ENCODE results near the gene HBM. TPM values are rescaled to one million over a fixed set of nuclear protein-coding genes. Genes with fewer than 3 reads are reported as not detected.

The HBM gene
- polyA plus RNA-seq, 1 of the 3 experiments (the other 2 are of a cell fraction), result not detected

- CTCF ChIA-PET, result interaction anchor here (1.3 to 7.5 kb wide), 6 partner anchors 9 to 179 kb away, joined by 5 to 120 read pairs (median 41); partner anchors contain the start of genes POLR3K and SNRNP25
- POLR2A ChIA-PET, result interaction anchor here (0.6 kb wide), 2 partner anchors 66 to 130 kb away, joined by 3 read pairs; partner anchors contain the start of gene POLR3K
- no peak overlapping the region for H3K4me2 ChIP-seq
- 97% methylated on average over 3 of the region's 7 CpGs for WGBS (ENCODE audit: low lambda C conversion rate)
- H4K20me1 ChIP-seq (ENCODE audit: insufficient read depth), result peaks cover 12% of the 10 kb centered on the region
- H3K4me3 ChIP-seq (ENCODE audit: low read depth in 2 of 2, low read length in 1 of 2), result no peak overlapping the region
- H3K9ac ChIP-seq, result no peak overlapping the region
- peaks cover 4% of the 10 kb centered on the region; the same call in 1 of the 2 replicates for H3K27me3 ChIP-seq (ENCODE audit: insufficient read depth)
- peaks cover 4% of the 10 kb centered on the region for H3F3A ChIP-seq (replicated peaks; ENCODE audit: insufficient read depth)
- H2AFZ ChIP-seq (ENCODE audit: low read depth), result no peak overlapping the region
- no peaks in the 10 kb centered on the region for H3K9me3 ChIP-seq
- peaks cover 3 to 11% of the 10 kb centered on the region in 2 experiments for H3K36me3 ChIP-seq (replicated peaks in 1 of 2; ENCODE audit: control insufficient read depth in 1 of 2, insufficient read depth in 2 of 2, low read length in 1 of 2)
- H3K4me1 ChIP-seq (ENCODE audit: control insufficient read depth in 1 of 2, insufficient read depth in 2 of 2, low read depth in 1 of 2, low read length in 1 of 2), result peaks cover 0 to 8% of the 10 kb centered on the region in 2 experiments; a peak in 1 of 4 replicates
- DNase-seq, result no peak
- H3K9me2 ChIP-seq, result no peaks in the 10 kb centered on the region
- H3K79me2 ChIP-seq (ENCODE audit: insufficient read depth), result no peaks in the 10 kb centered on the region
- H3K27ac ChIP-seq (ENCODE audit: low read depth in 2 of 2, low read length in 1 of 2), result no peak overlapping the region
- TF ChIP-seq REST (IDR thresholded peaks at IDR 0.05; ENCODE audit: low read depth, low read length) (no peak), YY1 (IDR thresholded peaks at IDR 0.05; ENCODE audit: low read depth) (no peak)
Measured at GRCh38 chr16:183005-183404, 17.2 kb downstream of the HBM start.

GRCh38 chr16:185213-185612 is 19.4 kb downstream of the HBM start:
- Histone ChIP-seq H3F3A (replicated peaks; ENCODE audit: insufficient read depth) (peaks cover 4% of the 10 kb centered on the region), H3K36me3 (replicated peaks in 1 of 2; ENCODE audit: control insufficient read depth in 1 of 2, insufficient read depth in 2 of 2, low read length in 1 of 2) (peaks cover 13 to 31% of the 10 kb centered on the region in 2 experiments), H3K4me2 (no peak overlapping the region), H3K27me3 (ENCODE audit: insufficient read depth) (no peaks in the 10 kb centered on the region), H3K79me2 (ENCODE audit: insufficient read depth) (no peaks in the 10 kb centered on the region), H3K4me3 (ENCODE audit: low read depth in 2 of 2, low read length in 1 of 2) (no peak overlapping the region), H3K9me2 (no peaks in the 10 kb centered on the region), H2AFZ (ENCODE audit: low read depth) (no peak overlapping the region), H3K27ac (ENCODE audit: low read depth in 2 of 2, low read length in 1 of 2) (no peak overlapping the region), H3K9ac (no peak overlapping the region), H4K20me1 (ENCODE audit: insufficient read depth) (peaks cover 12% of the 10 kb centered on the region; the same call in 1 of the 2 replicates), H3K4me1 (ENCODE audit: control insufficient read depth in 1 of 2, insufficient read depth in 2 of 2, low read depth in 1 of 2, low read length in 1 of 2) (peaks cover 0 to 8% of the 10 kb centered on the region in 2 experiments; a peak in 1 of 4 replicates), H3K9me3 (no peaks in the 10 kb centered on the region)
- ChIA-PET CTCF (interaction anchor here (1.0 to 7.5 kb wide), 3 partner anchors 80 to 177 kb away, joined by 3 to 120 read pairs (median 4); no protein-coding TSS in a partner anchor), POLR2A (no interaction called here)
- DNase-seq, result no peak
- 96% methylated on average over 11 of the region's 13 CpGs for WGBS (ENCODE audit: low lambda C conversion rate)
- TF ChIP-seq SIN3A (IDR thresholded peaks at IDR 0.05; ENCODE audit: borderline replicate concordance, low read depth, low read length) (no peak), RCOR1 (IDR thresholded peaks at IDR 0.05; ENCODE audit: low read length) (no peak), ZBTB33 (IDR thresholded peaks at IDR 0.05; ENCODE audit: borderline replicate concordance, low read depth) (no peak), NFIC (IDR thresholded peaks at IDR 0.05; ENCODE audit: borderline replicate concordance) (no peak), REST (IDR thresholded peaks at IDR 0.05; ENCODE audit: low read depth, low read length) (no peak), NRF1 (IDR thresholded peaks at IDR 0.05; ENCODE audit: low read depth, low read length) (no peak), USF1 (IDR thresholded peaks at IDR 0.05; ENCODE audit: borderline replicate concordance, low read depth) (no peak), MXI1 (IDR thresholded peaks at IDR 0.05; ENCODE audit: low read depth, low read length) (no peak), CHD2 (IDR thresholded peaks at IDR 0.05; ENCODE audit: low read length, partially characterized antibody) (no peak), POLR2AphosphoS5 (IDR thresholded peaks at IDR 0.05; ENCODE audit: low read depth, low read length) (no peak), FOXJ3 (CRISPR knock-in tag; IDR thresholded peaks at IDR 0.05) (no peak), GABPA (IDR thresholded peaks at IDR 0.05; ENCODE audit: low read depth) (no peak), FOSL2 (IDR thresholded peaks at IDR 0.05; ENCODE audit: borderline replicate concordance, low read depth) (no peak)

All from SK-N-SH (cell line).